GM19035 (cell line): ENCODE results near the gene DIS3L.
"Not testable (repeated sequence)": the region's sequence is repeated elsewhere in the genome, so short reads cannot be mapped to it uniquely, and the experiment has no call there.

Experiments
- ATAC-seq: cut with Tn5 transposase; IDR thresholded peaks from one replicate; pipeline ENCODE4 v1.9.1; 2021; ENCODE audit not compliant: unreplicated experiment

DIS3L gene

DNA sequence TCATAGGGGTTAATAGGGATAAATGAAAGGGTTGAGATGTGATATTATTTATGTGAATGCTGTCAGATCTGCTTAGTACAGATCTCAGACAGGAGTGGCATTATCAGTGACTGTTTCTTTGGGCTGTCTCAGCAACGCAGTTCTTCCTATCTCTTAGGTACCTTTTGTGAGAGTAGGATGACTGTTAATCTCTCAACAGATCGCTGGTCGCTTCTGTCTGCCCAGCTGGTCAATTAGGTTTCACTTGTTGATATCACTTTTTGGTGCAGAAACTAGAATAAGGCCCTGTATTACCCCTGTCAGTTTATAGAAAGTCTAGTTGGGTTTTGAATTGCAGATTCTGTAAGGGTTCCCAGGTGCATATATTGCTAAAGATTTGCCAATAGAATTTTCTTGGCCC lies 16.5 kb downstream of the DIS3L start:
- no peak for ATAC-seq

DNA sequence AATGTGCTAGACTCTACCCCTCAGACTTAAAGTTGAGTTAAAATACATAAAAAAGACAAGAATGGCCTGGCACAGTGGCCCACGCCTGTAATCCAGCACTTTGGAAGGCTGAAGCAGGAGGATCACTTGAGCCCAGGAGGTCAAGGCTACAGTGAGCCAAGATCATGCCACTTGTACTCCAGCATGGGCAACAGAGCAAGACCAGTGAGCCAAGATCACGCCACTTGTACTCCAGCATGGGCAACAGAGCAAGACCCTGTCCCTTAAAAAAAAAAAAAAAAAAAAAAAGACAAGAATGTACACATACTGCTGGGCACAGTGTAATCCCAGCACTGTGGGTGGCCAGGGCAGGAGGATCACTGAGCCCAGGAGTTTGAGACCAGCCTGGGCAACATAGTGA lies 17.4 kb downstream of the DIS3L start:
- no peak for ATAC-seq

DNA sequence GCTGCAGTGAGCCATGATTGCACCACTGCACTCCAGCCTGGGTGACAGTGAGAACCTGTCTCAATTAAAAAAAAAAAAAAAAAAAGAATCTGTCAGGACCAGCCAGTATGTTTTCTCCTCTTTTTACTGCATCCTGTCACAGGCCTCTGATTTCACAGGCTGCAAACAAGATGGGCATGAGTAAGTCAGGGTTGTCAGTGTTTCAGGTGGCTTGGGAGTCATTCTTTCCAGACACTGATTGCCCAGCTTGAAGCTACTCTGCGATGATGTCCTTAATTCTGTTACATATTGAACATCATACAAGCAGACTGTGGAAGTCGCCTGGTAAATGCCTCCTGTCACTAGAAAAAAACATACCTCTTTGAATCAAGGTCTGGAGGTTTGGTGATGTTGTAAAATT lies 18.8 kb downstream of the DIS3L start:
- no peak for ATAC-seq

DNA sequence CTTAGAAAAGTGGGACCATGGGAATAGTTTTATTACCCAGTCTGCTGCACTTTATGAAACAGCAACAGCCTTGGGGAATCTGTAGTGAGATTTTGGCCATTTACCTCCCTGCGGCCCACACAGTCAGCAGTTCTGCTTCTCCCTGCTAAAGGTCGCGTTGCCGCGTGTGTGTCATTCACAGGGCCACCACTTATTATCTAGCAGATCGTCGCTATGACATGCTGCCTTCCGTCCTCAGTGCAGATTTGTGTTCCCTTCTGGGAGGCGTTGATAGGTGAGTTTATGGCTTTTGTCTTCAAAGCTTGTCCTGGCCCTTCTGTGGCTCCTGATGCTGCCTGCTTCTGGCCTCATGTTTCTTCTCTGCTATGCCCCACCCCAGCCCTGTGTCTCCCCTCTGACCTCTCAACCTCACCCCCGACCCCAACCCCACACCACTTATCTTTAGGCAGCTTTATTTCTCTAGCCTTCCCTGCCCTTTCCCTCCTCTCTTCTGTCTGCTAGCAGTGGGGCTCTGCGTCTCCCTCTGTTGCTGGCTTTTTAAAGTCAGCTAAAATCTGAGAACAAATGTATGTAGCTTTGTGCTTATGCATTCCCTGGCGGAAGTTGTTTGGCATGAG lies 30.1 kb downstream of the DIS3L start:
- ATAC-seq = no peak

DNA sequence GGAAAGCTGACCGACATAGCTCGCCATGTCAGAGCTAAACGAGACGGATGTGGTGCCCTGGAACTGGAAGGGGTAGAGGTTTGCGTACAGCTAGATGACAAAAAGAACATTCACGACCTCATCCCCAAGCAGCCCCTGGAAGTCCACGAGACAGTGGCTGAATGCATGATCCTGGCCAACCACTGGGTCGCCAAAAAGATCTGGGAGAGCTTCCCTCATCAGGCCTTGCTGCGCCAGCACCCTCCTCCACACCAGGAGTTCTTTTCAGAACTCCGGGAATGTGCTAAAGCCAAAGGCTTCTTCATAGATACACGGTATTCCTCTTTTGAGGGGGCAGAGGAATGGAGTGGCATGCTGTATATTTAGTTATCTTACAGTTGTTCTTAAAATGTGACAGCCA lies 32.7 kb downstream of the DIS3L start:
- no peak for ATAC-seq

DNA sequence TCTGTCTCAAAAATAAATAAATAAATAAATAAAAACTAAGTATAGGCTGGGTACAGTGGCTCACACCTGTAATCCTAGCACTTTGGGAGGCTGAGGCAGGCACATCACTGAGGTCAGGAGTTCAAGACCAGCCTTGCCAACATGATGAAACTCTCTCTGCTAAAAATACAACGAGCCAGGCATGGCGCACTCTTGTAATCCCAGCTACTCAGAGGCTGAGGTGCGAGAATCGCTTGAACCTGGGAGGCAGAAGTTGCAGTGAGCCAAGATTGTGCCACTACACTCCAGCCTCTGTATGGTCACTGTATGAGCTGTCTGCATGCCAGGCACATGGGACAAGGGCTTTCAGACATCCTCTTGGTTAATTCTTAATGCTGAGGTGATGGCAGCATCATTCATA lies 34.4 kb downstream of the DIS3L start:
- ATAC-seq = no peak

DNA sequence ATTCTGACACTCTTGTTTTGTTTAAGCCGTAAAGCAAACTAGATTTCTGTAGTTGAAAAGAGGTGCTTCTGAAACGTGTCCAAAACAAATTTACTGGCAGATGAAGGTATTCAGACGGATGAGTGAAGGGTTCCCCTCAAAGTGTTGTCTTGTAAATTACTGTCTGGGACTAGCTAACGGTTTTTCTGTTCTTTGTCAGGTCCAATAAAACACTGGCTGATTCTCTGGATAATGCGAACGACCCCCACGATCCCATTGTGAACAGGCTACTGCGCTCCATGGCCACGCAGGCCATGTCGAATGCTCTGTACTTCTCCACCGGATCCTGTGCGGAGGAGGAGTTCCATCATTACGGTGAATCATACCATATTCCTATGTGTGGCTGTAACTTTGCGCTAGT lies 35.4 kb downstream of the DIS3L start:
- ATAC-seq = no peak

DNA sequence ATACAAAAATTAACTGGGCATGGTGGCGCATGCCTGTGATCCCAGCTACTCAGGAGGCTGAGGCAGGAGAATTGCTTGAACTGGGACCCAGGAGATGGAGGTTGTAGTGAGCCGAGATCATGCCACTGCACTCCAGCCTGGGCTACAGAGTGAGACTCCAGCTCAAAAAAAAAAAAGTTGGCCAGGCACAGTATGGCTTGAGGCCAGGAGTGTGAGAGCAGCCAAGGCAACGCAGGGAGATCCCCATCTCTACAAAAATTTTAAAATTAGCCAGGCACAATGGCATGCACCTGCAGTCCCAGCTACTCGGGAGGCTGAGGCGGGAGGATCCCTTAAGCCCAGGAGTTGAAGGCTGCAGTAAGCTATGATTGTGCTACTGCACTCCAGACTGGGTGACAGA lies 55.2 kb downstream of the DIS3L start:
- not testable (repeated sequence) for ATAC-seq

DNA sequence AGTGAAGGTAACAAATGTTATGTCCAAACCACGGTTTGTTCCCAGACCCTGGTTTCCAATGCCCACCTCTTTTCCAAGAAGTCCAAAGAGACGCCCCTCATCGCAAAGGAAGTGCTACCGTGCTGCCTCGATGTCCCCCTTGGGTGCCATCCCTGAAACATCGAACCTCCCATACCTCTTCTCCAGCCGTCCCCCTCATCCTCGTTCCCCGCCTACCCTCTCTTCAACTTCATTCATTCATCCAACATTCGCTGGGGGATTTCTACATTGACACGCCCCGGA lies 62.6 kb downstream of the DIS3L start:
- no peak for ATAC-seq

DNA sequence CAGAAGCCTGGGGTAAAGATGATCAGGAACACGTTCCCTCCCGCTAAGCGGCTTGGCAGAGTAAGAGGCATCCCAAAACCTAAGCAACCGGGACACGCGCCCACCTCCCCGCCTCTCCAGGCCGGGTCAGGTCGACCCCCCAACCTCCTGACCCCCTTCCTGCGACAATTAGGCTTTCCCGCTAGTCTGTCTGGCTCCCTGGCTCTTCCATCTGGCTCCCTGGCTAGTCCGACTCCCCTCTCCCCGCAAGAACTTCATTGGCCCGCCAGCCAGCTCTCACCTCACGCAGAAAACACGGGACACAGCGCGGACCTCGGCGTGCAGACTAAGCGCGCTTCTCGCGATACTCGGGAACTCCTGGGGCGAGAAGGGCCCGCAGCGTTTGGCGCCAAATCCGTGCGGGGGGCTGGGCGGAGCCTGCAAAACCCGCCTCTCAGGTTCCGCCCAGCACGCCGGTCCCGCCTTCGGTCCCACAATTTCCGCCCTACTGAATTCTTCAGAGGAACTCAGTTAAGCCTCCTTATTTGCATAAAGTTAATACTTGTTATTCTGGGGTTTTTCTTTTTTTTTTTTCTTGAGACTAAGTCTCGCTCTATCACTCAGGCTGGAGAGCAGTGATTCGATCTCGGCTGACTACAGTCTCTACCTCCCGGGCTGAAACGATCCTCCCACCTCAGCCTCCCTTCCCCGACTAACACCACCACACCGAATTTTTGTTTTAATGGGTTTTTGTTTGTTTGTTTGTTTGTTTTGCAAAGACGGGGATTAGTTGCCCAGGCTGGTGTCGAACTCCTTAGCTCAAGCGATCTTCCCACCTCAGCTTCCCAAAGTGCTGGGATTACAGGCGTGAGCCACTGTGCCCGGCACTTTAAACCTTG lies 63.2 kb downstream of the DIS3L start, which contains the start of gene TIPIN:
Gene TIPIN, minus strand, starts transcription at position 327 of the 878 bp plus-strand sequence. CDS start 3,738 bp downstream, outside the sequence.
- peak; percentile 90 for ATAC-seq

DNA sequence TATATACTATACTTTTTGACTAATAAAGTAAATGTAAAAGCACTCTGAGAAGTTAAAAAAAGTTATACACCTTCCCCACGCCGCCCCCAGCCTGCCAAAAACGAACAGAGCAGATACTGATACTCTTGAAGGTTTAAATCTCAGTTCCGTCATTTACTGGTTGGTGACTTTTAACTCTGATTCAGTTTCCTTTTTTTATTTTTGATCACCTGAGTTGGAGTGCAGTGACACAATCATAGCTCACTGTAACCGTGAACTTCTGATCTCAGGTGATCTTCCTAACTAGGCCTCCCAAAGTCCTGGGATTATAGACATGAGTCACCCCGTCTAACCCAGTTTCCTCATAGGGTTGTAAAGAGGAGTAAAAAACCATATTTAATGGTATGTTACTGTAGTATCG lies 66.4 kb downstream of the DIS3L start:
- ATAC-seq = no peak

DNA sequence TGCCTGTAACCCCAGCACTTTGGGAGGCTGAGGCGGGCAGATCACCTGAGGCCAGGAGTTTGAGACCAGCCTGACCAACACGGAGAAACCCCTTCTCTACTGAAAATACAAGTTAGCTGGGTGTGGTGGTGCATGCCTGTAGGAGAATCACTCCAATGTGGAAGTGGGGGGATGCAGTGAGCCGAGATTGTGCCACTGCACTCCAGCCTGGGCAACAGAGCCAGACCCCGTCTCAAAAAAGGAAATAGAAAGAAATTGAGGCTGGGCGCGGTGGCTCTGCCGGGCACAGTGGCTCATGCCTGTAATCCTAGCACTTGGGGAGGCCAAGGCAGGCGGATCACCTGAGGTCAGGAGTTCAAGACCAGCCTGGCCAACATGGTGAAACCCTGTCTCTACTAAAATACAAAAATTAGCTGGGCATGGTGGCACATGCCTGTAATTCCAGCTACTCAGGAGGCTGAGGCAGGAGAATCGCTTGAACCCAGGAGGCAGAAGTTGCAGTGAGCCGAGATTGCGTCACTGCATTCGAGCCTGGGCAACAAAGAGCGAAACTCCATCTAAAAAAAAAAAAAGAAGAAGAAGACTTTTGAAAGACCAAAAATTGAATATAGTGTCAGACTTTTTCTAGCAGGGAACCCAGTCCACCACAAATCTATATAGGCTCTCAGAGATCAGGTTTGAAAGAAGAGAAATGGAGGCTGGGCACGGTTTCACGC lies 68.5 kb downstream of the DIS3L start:
- not testable (repeated sequence) for ATAC-seq

DNA sequence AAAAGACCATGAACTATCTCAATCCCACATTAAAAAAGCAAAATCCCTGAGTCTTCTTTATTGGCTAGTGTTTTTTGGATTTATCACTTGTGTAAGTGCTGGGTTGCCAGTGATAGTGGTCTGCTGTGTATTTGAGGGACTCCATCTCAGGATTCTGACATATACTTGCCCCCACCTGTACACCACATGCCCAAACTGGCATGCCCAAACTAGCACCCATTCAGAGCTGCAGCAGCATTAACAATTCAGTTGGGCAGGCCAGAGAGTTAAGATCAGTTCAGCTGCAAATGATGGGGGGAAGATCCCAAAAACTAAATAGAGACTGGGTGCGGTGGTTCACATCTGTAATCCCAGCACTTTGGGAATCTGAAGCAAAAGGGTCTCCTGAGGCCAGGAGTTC lies 69.4 kb downstream of the DIS3L start:
- no peak for ATAC-seq

DNA sequence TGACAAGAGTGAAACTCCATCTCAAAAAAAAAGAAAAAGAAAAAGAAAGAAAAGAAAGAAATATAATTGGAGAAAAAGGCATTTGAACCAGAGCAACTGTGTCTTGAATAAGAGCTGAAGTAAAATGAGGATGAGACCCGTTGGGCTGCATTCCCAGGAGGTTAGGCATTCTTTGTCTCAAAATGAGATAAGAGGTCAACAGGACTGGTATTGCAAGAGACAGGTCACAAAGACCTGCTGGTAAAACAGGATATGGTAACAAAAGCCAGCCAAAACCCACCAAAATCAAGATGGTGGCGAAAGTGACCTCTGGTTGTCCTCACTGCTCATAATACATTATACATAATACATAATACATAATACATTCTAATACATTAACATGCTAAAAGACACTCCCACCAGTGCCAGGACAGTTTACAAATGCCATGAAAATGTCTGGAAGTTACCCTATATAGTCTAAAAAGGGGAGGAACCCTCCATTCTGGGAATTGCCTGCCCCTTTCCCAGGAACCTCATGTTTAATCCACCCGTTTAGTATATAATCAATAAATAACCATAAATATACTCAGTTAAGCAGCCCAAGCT lies 71.7 kb downstream of the DIS3L start:
- ATAC-seq = no peak

DNA sequence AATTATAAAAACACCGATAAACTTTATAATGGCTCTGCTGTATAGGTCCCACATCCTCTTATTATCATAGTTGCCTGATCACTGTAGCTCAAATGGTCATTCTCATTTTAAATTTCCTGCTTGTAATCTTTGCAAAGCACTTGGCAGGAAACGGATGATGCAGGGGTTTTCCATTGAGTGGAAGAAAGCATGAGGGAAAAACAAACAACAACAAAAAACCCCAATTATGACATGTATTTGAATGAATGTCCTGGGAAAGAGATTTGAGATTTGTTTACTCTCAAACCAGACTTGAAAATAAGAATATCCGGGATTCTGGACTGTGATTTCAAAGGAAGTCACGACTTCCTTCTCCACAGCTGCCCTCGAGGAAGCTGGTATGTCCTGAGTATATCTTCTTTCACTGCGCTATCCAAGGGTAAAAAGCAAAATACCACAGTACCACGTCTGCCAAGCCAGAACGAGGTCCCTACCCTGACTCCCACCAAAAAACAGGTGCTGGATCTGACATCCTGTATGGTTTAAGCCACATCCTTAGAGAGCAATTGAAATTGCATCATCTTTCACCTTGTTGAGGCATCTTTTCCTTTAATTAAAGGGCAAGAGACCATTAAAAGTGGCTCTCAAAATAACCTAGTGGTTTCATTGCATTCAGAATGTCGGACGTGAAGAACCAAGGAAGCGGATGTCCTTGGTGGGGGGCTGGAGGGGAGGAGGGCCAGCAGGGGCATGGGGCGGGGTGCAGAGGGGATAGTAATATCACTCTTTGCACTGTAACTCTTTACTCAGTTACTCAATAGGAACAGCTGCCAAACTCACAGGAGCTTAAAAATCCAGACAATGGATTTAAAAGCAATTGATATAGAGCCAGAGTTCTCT lies 76.6 kb downstream of the DIS3L start:
- no peak for ATAC-seq

DNA sequence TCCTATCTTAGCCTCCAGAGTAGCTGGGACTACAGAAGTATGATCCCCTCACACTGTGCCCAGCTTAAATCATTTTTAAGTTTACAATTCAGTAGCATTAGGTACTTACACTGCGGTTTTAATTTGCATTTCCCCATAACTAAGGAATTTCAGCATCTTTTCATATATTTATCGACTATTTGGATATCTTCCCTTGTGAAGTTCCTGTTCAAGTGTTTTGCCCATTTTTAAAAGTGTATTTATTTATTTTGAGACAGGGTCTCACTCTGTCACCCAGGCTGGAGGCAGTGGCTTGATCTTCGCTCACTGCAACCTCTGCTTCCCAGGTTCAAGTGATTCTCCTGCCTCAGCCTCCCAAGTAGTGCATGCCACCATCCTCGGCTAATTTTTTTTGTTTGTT lies 80.8 kb downstream of the DIS3L start:
- ATAC-seq = no peak

DNA sequence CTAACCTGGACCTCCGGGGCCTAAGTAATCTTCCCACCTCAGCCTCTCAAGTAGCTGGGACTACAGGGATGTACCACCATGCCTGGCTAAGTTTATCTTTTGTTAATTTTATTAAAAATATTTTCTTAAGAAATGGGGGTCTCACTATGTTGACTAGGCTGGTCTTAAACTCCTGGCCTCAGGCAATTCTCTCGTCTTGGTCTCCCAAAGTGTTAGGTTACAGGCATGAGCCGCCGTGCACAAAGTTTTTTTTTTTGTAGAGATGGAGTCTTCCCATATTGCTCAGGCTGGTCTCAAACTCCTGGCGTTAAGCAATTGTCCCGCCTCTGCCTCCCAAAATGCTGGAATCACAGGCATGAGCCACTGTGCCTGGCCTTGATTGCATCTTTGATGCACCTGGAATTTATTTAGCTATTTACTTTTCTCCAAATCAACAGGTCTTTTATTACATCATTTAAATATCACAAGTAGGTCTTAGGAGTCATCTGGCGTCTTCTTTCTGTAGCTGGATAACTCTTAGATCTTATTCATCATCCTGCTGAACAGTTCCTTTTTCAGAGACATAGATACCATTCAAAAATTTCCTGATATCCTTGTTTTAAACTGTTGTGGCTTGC lies 85.6 kb downstream of the DIS3L start:
- no peak for ATAC-seq

DNA sequence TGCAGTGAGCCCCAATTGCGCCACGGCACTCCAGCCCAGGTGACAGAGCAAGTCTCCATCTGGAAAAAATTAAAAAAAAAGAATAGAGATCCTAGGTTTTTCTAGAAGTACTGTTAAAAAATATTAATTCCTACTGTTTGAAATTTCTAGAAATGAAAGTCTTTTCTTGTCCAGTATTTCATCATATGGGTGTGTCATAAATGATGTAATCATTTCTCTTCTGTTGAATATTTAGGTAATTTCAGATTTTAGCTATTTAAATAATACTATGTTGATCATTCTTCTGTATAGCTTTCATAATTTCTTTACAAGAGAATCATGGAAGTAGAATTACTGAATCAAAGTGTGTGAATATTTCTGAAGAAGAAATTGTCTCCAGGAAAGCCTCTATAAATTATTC lies 88.0 kb downstream of the DIS3L start:
- ATAC-seq = not testable (repeated sequence)
